ENCODE data around the gene FRMD4A. TPM values are rescaled to one million over a fixed set of nuclear protein-coding genes. Genes with fewer than 3 reads are reported as not detected.

Gene FRMD4A
- polyA plus RNA-seq, 1 of the 3 experiments (the other 2 are of a cell fraction) = 37.7 TPM

DNA sequence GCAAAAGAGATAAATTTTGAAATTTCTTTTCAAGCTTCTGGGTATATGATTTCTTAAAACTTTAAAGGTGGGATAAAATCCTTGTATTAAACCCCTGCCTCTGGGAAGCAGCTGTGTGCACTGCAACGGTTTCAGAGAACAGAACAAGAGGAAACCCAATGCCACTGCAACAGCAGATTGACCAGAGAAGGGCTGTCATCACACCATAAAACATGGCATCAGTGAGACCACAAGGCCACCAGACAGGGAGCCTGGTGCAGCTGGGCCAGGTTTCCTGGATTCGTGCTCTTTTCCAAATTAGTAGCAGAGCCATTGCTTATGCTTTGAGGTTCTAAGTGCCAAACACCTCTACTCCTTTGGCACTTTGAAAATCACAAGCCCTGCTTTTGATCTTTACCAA, 591.5 kb downstream of the FRMD4A start:
- Histone ChIP-seq H3K27me3 (ENCODE audit: insufficient read depth) (no peaks in the 10 kb centered on the region), H3K4me2 (no peak overlapping the region), H3F3A (replicated peaks; ENCODE audit: insufficient read depth) (no peaks in the 10 kb centered on the region), H3K79me2 (ENCODE audit: insufficient read depth) (no peaks in the 10 kb centered on the region), H3K9me3 (no peaks in the 10 kb centered on the region), H4K20me1 (ENCODE audit: insufficient read depth) (no peaks in the 10 kb centered on the region), H3K4me3 (ENCODE audit: low read depth in 2 of 2, low read length in 1 of 2) (no peak overlapping the region), H3K36me3 (replicated peaks in 1 of 2; ENCODE audit: control insufficient read depth in 1 of 2, insufficient read depth in 2 of 2, low read length in 1 of 2) (peaks cover 15 to 47% of the 10 kb centered on the region in 2 experiments), H3K27ac (ENCODE audit: low read depth in 2 of 2, low read length in 1 of 2) (no peak overlapping the region), H3K9me2 (no peaks in the 10 kb centered on the region), H3K9ac (no peak overlapping the region), H3K4me1 (ENCODE audit: control insufficient read depth in 1 of 2, insufficient read depth in 2 of 2, low read depth in 1 of 2, low read length in 1 of 2) (no peaks in the 10 kb centered on the region), H2AFZ (ENCODE audit: low read depth) (no peak overlapping the region)
- ChIA-PET CTCF (no interaction called here), POLR2A (no interaction called here)
- 76% methylated on average over 2 of the region's 2 CpGs for WGBS (ENCODE audit: low lambda C conversion rate)
- no peak for DNase-seq
- TF ChIP-seq RFX5 (IDR thresholded peaks at IDR 0.05; ENCODE audit: low read length) (no peak), FOSL2 (IDR thresholded peaks at IDR 0.05; ENCODE audit: borderline replicate concordance, low read depth) (no peak), TAF1 (IDR thresholded peaks at IDR 0.05; ENCODE audit: borderline replicate concordance, low read depth, low read length) (no peak), NRF1 (IDR thresholded peaks at IDR 0.05; ENCODE audit: low read depth, low read length) (no peak), MEF2A (IDR thresholded peaks at IDR 0.05; ENCODE audit: borderline replicate concordance, low read depth) (no peak), TCF12 (IDR thresholded peaks at IDR 0.05) (no peak), RAD21 (IDR thresholded peaks at IDR 0.05; ENCODE audit: low read length) (no peak), RXRA (IDR thresholded peaks at IDR 0.05; ENCODE audit: borderline replicate concordance, low read depth) (no peak), TEAD4 (IDR thresholded peaks at IDR 0.05; ENCODE audit: borderline replicate concordance, insufficient read depth) (no peak), GATA2 (CRISPR knock-in tag; IDR thresholded peaks at IDR 0.05) (no peak), CHD2 (IDR thresholded peaks at IDR 0.05; ENCODE audit: low read length, partially characterized antibody) (no peak), EP300 (IDR thresholded peaks at IDR 0.05; ENCODE audit: borderline replicate concordance in 1 of 2, low read depth in 1 of 2, low read length in 1 of 2) (no peak), POLR2AphosphoS5 (IDR thresholded peaks at IDR 0.05; ENCODE audit: low read depth, low read length) (no peak), FOXM1 (IDR thresholded peaks at IDR 0.05; ENCODE audit: low read depth) (no peak)
- TF ChIP-seq, protein P1, sequence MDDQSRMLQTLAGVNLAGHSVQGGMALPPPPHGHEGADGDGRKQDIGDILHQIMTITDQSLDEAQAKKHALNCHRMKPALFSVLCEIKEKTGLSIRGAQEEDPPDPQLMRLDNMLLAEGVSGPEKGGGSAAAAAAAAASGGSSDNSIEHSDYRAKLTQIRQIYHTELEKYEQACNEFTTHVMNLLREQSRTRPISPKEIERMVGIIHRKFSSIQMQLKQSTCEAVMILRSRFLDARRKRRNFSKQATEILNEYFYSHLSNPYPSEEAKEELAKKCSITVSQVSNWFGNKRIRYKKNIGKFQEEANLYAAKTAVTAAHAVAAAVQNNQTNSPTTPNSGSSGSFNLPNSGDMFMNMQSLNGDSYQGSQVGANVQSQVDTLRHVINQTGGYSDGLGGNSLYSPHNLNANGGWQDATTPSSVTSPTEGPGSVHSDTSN (IDR thresholded peaks at IDR 0.05) = no peak
- TF ChIP-seq, protein P2, sequence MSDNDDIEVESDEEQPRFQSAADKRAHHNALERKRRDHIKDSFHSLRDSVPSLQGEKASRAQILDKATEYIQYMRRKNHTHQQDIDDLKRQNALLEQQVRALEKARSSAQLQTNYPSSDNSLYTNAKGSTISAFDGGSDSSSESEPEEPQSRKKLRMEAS (IDR thresholded peaks at IDR 0.05; ENCODE audit: low read depth) = no peak
- TF ChIP-seq, protein P3, sequence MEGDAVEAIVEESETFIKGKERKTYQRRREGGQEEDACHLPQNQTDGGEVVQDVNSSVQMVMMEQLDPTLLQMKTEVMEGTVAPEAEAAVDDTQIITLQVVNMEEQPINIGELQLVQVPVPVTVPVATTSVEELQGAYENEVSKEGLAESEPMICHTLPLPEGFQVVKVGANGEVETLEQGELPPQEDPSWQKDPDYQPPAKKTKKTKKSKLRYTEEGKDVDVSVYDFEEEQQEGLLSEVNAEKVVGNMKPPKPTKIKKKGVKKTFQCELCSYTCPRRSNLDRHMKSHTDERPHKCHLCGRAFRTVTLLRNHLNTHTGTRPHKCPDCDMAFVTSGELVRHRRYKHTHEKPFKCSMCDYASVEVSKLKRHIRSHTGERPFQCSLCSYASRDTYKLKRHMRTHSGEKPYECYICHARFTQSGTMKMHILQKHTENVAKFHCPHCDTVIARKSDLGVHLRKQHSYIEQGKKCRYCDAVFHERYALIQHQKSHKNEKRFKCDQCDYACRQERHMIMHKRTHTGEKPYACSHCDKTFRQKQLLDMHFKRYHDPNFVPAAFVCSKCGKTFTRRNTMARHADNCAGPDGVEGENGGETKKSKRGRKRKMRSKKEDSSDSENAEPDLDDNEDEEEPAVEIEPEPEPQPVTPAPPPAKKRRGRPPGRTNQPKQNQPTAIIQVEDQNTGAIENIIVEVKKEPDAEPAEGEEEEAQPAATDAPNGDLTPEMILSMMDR (IDR thresholded peaks at IDR 0.05) = no peak

DNA sequence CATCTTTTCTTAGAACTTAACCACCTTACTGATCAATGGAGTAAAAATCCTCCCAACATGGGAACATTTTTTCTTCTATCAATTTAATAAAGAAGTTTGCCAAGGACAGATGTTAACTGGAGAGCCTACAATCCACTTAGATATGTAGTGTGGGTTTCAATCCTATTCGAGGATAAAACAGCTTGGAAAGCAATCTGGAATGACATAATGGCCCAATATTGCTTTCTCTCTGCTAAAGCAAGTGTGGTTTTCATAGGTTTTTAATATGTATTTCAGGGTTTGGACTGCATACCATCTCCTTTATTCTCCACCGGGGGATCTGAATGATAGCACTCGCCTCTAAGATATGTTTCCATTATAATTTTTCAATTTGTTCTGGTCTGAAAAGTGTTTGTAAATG, 594.2 kb downstream of the FRMD4A start:
- no peaks in the 10 kb centered on the region for H3K79me2 ChIP-seq (ENCODE audit: insufficient read depth)
- CTCF ChIA-PET = no interaction called here
- no peak overlapping the region for H2AFZ ChIP-seq (ENCODE audit: low read depth)
- POLR2A ChIA-PET = no interaction called here
- H3F3A ChIP-seq (replicated peaks; ENCODE audit: insufficient read depth) = no peaks in the 10 kb centered on the region
- no peak overlapping the region for H3K4me2 ChIP-seq
- H3K9me3 ChIP-seq = no peaks in the 10 kb centered on the region
- no peak overlapping the region for H3K27ac ChIP-seq (ENCODE audit: low read depth in 2 of 2, low read length in 1 of 2)
- peaks cover 0 to 4% of the 10 kb centered on the region in 2 experiments; a peak in 1 of 4 replicates for H3K4me1 ChIP-seq (ENCODE audit: control insufficient read depth in 1 of 2, insufficient read depth in 2 of 2, low read depth in 1 of 2, low read length in 1 of 2)
- no peak overlapping the region for H3K9ac ChIP-seq
- H3K9me2 ChIP-seq = no peaks in the 10 kb centered on the region
- 82% methylated on average over 3 of the region's 3 CpGs for WGBS (ENCODE audit: low lambda C conversion rate)
- peaks cover 30 to 50% of the 10 kb centered on the region in 2 experiments for H3K36me3 ChIP-seq (replicated peaks in 1 of 2; ENCODE audit: control insufficient read depth in 1 of 2, insufficient read depth in 2 of 2, low read length in 1 of 2)
- no peak overlapping the region for H3K4me3 ChIP-seq (ENCODE audit: low read depth in 2 of 2, low read length in 1 of 2)
- no peaks in the 10 kb centered on the region for H4K20me1 ChIP-seq (ENCODE audit: insufficient read depth)
- DNase-seq = no peak
- H3K27me3 ChIP-seq (ENCODE audit: insufficient read depth) = no peaks in the 10 kb centered on the region
- TF ChIP-seq, protein P1 (IDR thresholded peaks at IDR 0.05) = no peak
- TF ChIP-seq, protein P4, sequence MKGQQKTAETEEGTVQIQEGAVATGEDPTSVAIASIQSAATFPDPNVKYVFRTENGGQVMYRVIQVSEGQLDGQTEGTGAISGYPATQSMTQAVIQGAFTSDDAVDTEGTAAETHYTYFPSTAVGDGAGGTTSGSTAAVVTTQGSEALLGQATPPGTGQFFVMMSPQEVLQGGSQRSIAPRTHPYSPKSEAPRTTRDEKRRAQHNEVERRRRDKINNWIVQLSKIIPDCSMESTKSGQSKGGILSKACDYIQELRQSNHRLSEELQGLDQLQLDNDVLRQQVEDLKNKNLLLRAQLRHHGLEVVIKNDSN (IDR thresholded peaks at IDR 0.05; ENCODE audit: borderline replicate concordance, low read depth) = no peak
- TF ChIP-seq, protein P3 (IDR thresholded peaks at IDR 0.05) = no peak
- no peak for TF ChIP-seq CHD2 (IDR thresholded peaks at IDR 0.05; ENCODE audit: low read length, partially characterized antibody)
- TF ChIP-seq JUND (IDR thresholded peaks at IDR 0.05) = no peak
- TF ChIP-seq GATA2 (CRISPR knock-in tag; IDR thresholded peaks at IDR 0.05) = no peak
- no peak for TF ChIP-seq FOSL2 (IDR thresholded peaks at IDR 0.05; ENCODE audit: borderline replicate concordance, low read depth)
- TF ChIP-seq, protein P5, sequence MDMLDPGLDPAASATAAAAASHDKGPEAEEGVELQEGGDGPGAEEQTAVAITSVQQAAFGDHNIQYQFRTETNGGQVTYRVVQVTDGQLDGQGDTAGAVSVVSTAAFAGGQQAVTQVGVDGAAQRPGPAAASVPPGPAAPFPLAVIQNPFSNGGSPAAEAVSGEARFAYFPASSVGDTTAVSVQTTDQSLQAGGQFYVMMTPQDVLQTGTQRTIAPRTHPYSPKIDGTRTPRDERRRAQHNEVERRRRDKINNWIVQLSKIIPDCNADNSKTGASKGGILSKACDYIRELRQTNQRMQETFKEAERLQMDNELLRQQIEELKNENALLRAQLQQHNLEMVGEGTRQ (IDR thresholded peaks at IDR 0.05; ENCODE audit: borderline replicate concordance, low read depth, low read length) = no peak
- TF ChIP-seq GABPA (IDR thresholded peaks at IDR 0.05; ENCODE audit: low read depth) = no peak
